CD14-positive monocyte (primary cell): ENCODE results near the gene PSMB5. TPM values are rescaled to one million over a fixed set of nuclear protein-coding genes. Genes with fewer than 3 reads are reported as not detected.
A peak's percentile ranks its signal among the peaks of the same experiment; 100 is the strongest.

ENCODE experiments used
- DNase-seq, 3 donors: peaks; one replicate each; pipeline ENCODE4 v3.0.0-alpha.2; 2011 to 2022
- H2AFZ ChIP-seq: 2 replicates; pipeline ENCODE4 v1.6.0; 2012; ENCODE audit warnings: mild to moderate bottlenecking, low read depth, low read length, inconsistent platforms; ENCODE audit not compliant: insufficient read depth, poor library complexity, severe bottlenecking
- H3K27ac ChIP-seq, 2 donors: 1 replicate in 1 of 2; 2 replicates in 1 of 2; pipeline ENCODE4 v1.5.1; 2012 to 2013; ENCODE audit warnings: low read length in 2 of 2, control low read depth in 1 of 2, inconsistent platforms in 1 of 2, low read depth in 1 of 2, mild to moderate bottlenecking in 1 of 2
- H3K27me3 ChIP-seq, 2 donors: one replicate each; pipeline versions ENCODE4 v1.6.0 to v1.6.1; 2011 to 2013; ENCODE audit warnings: low read length in 2 of 2; ENCODE audit not compliant: control insufficient read depth in 2 of 2, insufficient read depth in 2 of 2
- H3K36me3 ChIP-seq, 2 donors: replicated peaks in 1 of 2; 1 replicate in 1 of 2; 2 replicates in 1 of 2; pipeline versions ENCODE4 v1.5.1 to v1.6.1; 2012 to 2013; ENCODE audit warnings: low read length in 2 of 2, control low read depth in 1 of 2, inconsistent platforms in 1 of 2, mild to moderate bottlenecking in 1 of 2; ENCODE audit not compliant: insufficient read depth in 2 of 2, control insufficient read depth in 1 of 2
- H3K4me1 ChIP-seq, 2 donors: 1 replicate in 1 of 2; 2 replicates in 1 of 2; pipeline versions ENCODE4 v1.5.1 to v1.6.1; 2012 to 2013; ENCODE audit warnings: low read length in 2 of 2, control low read depth in 1 of 2, inconsistent platforms in 1 of 2, mild to moderate bottlenecking in 1 of 2, moderate library complexity in 1 of 2; ENCODE audit not compliant: insufficient read depth in 2 of 2, control insufficient read depth in 1 of 2
- H3K4me2 ChIP-seq: replicated peaks from 2 replicates; pipeline ENCODE3; 2012; ENCODE audit warnings: low read length, moderate library complexity, mild to moderate bottlenecking; ENCODE audit not compliant: poor library complexity, severe bottlenecking; ENCODE audit errors: extremely low read depth
- H3K4me3 ChIP-seq, 3 experiments: fragments of 200-600 bp in 1 of 3; sonication (generic) in 1 of 3; replicated peaks in 1 of 3; 1 replicate in 2 of 3; 2 replicates in 1 of 3; pipeline ENCODE4 v1.5.1; 2011 to 2013; ENCODE audit warnings: low read length in 3 of 3, mild to moderate bottlenecking in 3 of 3, control low read depth in 2 of 3, low read depth in 2 of 3, inconsistent platforms in 1 of 3, moderate library complexity in 1 of 3
- H3K79me2 ChIP-seq: 2 replicates; pipeline ENCODE4 v1.6.0; 2012; ENCODE audit warnings: mild to moderate bottlenecking, control low read depth, inconsistent platforms, low read length, moderate library complexity; ENCODE audit not compliant: insufficient read depth
- H3K9ac ChIP-seq: 2 replicates; pipeline ENCODE4 v1.6.0; 2017; ENCODE audit warnings: low read length, mild to moderate bottlenecking; ENCODE audit not compliant: insufficient read depth, poor library complexity, severe bottlenecking
- H3K9me3 ChIP-seq, 2 donors: replicated peaks in 1 of 2; 1 replicate in 1 of 2; 2 replicates in 1 of 2; pipeline versions ENCODE4 v1.5.1 to v1.6.1; 2012 to 2013; ENCODE audit warnings: low read length in 2 of 2, control low read depth in 1 of 2; ENCODE audit not compliant: control insufficient read depth in 1 of 2, insufficient read depth in 1 of 2
- H4K20me1 ChIP-seq: 2 replicates; pipeline ENCODE4 v1.6.0; 2012; ENCODE audit warnings: mild to moderate bottlenecking, low read length, control low read depth, moderate library complexity; ENCODE audit not compliant: insufficient read depth
- H3K27ac Mint-ChIP-seq, 7 donors: one replicate each; pipeline ENCODE4 v1.8.0; 2020; ENCODE audit warnings: mild to moderate bottlenecking in 7 of 7, mixed read lengths in 7 of 7, moderate library complexity in 6 of 7, inconsistent platforms in 2 of 7
- H3K27me3 Mint-ChIP-seq, 3 donors: one replicate each; pipeline ENCODE4 v1.8.0; 2021 to 2022; ENCODE audit warnings: low read depth in 3 of 3, mild to moderate bottlenecking in 3 of 3, mixed read lengths in 3 of 3, moderate library complexity in 3 of 3, inconsistent platforms in 1 of 3
- H3K36me3 Mint-ChIP-seq, 2 donors: one replicate each; pipeline ENCODE4 v1.8.0; 2020; ENCODE audit warnings: mixed read lengths in 2 of 2, inconsistent platforms in 1 of 2, mild to moderate bottlenecking in 1 of 2
- H3K4me1 Mint-ChIP-seq: one replicate; pipeline ENCODE4 v1.8.0; 2020; ENCODE audit warnings: mild to moderate bottlenecking, mixed read lengths
- H3K4me3 Mint-ChIP-seq, 2 donors: one replicate each; pipeline ENCODE4 v1.8.0; 2020; ENCODE audit warnings: mild to moderate bottlenecking in 2 of 2, mixed read lengths in 2 of 2, moderate library complexity in 1 of 2
- H3K9me3 Mint-ChIP-seq, 7 donors: one replicate each; pipeline ENCODE4 v1.8.0; 2020 to 2022; ENCODE audit warnings: mixed read lengths in 7 of 7, mild to moderate bottlenecking in 6 of 7, moderate library complexity in 6 of 7, inconsistent platforms in 2 of 7
- CTCF ChIP-seq: fragments of 200-600 bp; IDR thresholded peaks from one replicate; pipeline ENCODE4 v1.8.0; 2022; ENCODE audit warnings: antibody characterized with exemption, mild to moderate bottlenecking
- WGBS: methylation state at CpG from one replicate; pipeline ENCODE4 v1.1.5; 2013; ENCODE audit warnings: missing lambda C conversion rate; ENCODE audit not compliant: insufficient coverage; 5-methylcytosine and 5-hydroxymethylcytosine counted together
- intact Hi-C, 2 donors: fragments of 100-400 bp; cut with micrococcal nuclease; formaldehyde crosslinking; loops; one replicate each; pipeline versions ENCODE4 v1.15.0 to v1.15.1; 2023
- polyA plus RNA-seq, 3 donors: library from polyadenylated mRNA; depleted of rRNA in 1 of 3; unstranded in 2 of 3; stranded (reverse) in 1 of 3; fragments of 300-500 nt in 2 of 3; fragments of >200 nt in 1 of 3; fragmentation: Illumina TruSeq in 2 of 3; gene quantifications; 1 replicate in 2 of 3; 2 replicates in 1 of 3; pipeline ENCODE4 v1.2.3, GENCODE V29; 2012 to 2021

Gene PSMB5
- polyA plus RNA-seq, 3 donors, result 16.8 to 61.8 (median 57.6) TPM

- Mint-ChIP-seq H3K4me3 (no peak overlapping the region), H3K27ac (no peak overlapping the region)
- intact Hi-C loops, result no loop called here
These were observed 19.5 kb upstream of the PSMB5 start for GRCh38 chr14:23054000-23054811.

GRCh38 chr14:23053426-23053825 is 18.7 kb upstream of the PSMB5 start:
- Histone ChIP-seq H2AFZ (no peak overlapping the region), H3K9me3 (no peaks in the 10 kb centered on the region), H3K4me1 (peaks cover 23 to 32% of the 10 kb centered on the region in 2 donors), H3K4me2 (no peak overlapping the region), H3K27me3 (peaks cover 4 to 10% of the 10 kb centered on the region in 2 donors), H4K20me1 (peaks cover 5% of the 10 kb centered on the region), H3K4me3 (no peak overlapping the region), H3K27ac (no peak overlapping the region), H3K9ac (no peak overlapping the region), H3K79me2 (no peaks in the 10 kb centered on the region), H3K36me3 (no peaks in the 10 kb centered on the region)
- Mint-ChIP-seq H3K9me3 (peaks cover 0 to 3% (median 0%) of the 10 kb centered on the region in 7 donors), H3K36me3 (peaks cover 0 to 2% of the 10 kb centered on the region in 2 donors), H3K27me3 (peaks cover 8 to 16% (median 12%) of the 10 kb centered on the region in 3 donors), H3K27ac (peak overlapping the region in 1 of 7 donors; percentile 16), H3K4me3 (no peak overlapping the region), H3K4me1 (peaks cover 29% of the 10 kb centered on the region)
- 99% methylated on average over 7 of the region's 10 CpGs for WGBS
- no peak for TF ChIP-seq CTCF
- DNase-seq, result no peak
- intact Hi-C loops, result no loop called here

More at GRCh38 chr14:23054000-23054811, 19.5 kb upstream of the PSMB5 start:
- peaks cover 10 to 15% (median 12%) of the 10 kb centered on the region in 3 donors for H3K27me3 Mint-ChIP-seq
- peaks cover 0 to 3% (median 0%) of the 10 kb centered on the region in 7 donors for H3K9me3 Mint-ChIP-seq
- H3K9me3 ChIP-seq, result no peaks in the 10 kb centered on the region
- H3K4me1 Mint-ChIP-seq, result peaks cover 29% of the 10 kb centered on the region
- DNase-seq, result no peak
- no peak overlapping the region for H2AFZ ChIP-seq
- peaks cover 4 to 7% of the 10 kb centered on the region in 2 donors for H3K36me3 Mint-ChIP-seq
- peaks cover 12% of the 10 kb centered on the region for H4K20me1 ChIP-seq
- H3K4me2 ChIP-seq, result no peak overlapping the region
- H3K27ac ChIP-seq, result no peak overlapping the region
- H3K9ac ChIP-seq, result no peak overlapping the region
- peaks cover 5 to 7% of the 10 kb centered on the region in 2 donors for H3K36me3 ChIP-seq
- H3K79me2 ChIP-seq, result no peaks in the 10 kb centered on the region
- peaks cover 4 to 10% of the 10 kb centered on the region in 2 donors for H3K27me3 ChIP-seq
- TF ChIP-seq CTCF, result no peak
- no peak overlapping the region for H3K4me3 ChIP-seq
- peaks cover 23 to 32% of the 10 kb centered on the region in 2 donors for H3K4me1 ChIP-seq
- WGBS, result 68% methylated on average over 11 of the region's 17 CpGs
